Adrenal gland (tissue), 12 donors: Measurements from ENCODE around the gene STPG1. TPM values are rescaled to one million over a fixed set of nuclear protein-coding genes. Genes with fewer than 3 reads are reported as not detected.

Experiments used
- DNase-seq, 7 donors: peaks; one replicate each; pipeline ENCODE4 v3.0.0-alpha.2; 2019 to 2020
- H3K27ac ChIP-seq, 5 donors: fragments of 200-600 bp; sonication (generic) in 4 of 5; 1 replicate in 3 of 5; 2 replicates in 2 of 5; pipeline versions ENCODE4 v1.5.1 to v1.8.0; 2016 to 2020; ENCODE audit warnings: mild to moderate bottlenecking in 1 of 5
- H3K27me3 ChIP-seq: fragments of 200-600 bp; 2 replicates; pipeline ENCODE4 v1.8.0; 2021
- H3K36me3 ChIP-seq, 2 donors: fragments of 200-600 bp; replicated peaks in 1 of 2; 1 replicate in 1 of 2; 2 replicates in 1 of 2; pipeline versions ENCODE4 v1.5.1 to v1.8.0; 2018 to 2022
- H3K4me1 ChIP-seq, 2 donors: fragments of 200-600 bp; replicated peaks in 1 of 2; 1 replicate in 1 of 2; 2 replicates in 1 of 2; pipeline versions ENCODE4 v1.5.1 to v1.8.0; 2018 to 2021
- H3K4me3 ChIP-seq, 4 donors: fragments of 200-600 bp; sonication (generic) in 3 of 4; one replicate each; pipeline ENCODE4 v1.5.1; 2016 to 2018
- H3K9me3 ChIP-seq, 3 donors: fragments of 200-600 bp; sonication (generic) in 1 of 3; replicated peaks in 1 of 3; 1 replicate in 2 of 3; 2 replicates in 1 of 3; pipeline versions ENCODE4 v1.5.1 to v1.8.0; 2016 to 2021
- CTCF ChIP-seq, 6 experiments: fragments of 450-650 bp in 4 of 6; fragments of 200-600 bp in 2 of 6; sonication (generic) in 1 of 6; IDR thresholded peaks; 1 replicate in 5 of 6; 2 replicates in 1 of 6; pipeline versions ENCODE4 v1.5.1 to v1.8.0; 2016 to 2021; ENCODE audit warnings: antibody characterized with exemption in 6 of 6, mild to moderate bottlenecking in 2 of 6, moderate library complexity in 1 of 6
- POLR2A ChIP-seq, 2 donors: fragments of 450-650 bp; IDR thresholded peaks; one replicate each; pipeline ENCODE4 v1.6.1; 2017; ENCODE audit warnings: antibody characterized with exemption in 2 of 2, mild to moderate bottlenecking in 2 of 2, moderate library complexity in 1 of 2
- WGBS, 4 donors: extraction: QIAGEN DNeasy Blood & Tissue Kit in 2 of 4; methylation state at CpG; one replicate each; pipeline versions ENCODE4 v1.1.5 to v1.1.7; 2013 to 2017; 5-methylcytosine and 5-hydroxymethylcytosine counted together
- intact Hi-C, 2 donors: fragments of 100-400 bp; cut with DNase I; formaldehyde crosslinking; loops; one replicate each; pipeline versions ENCODE4 v1.14.1 to v1.15.0; 2022 to 2023
- polyA plus RNA-seq, 3 donors: library from polyadenylated mRNA; stranded (reverse); fragments of 200-250 nt in 2 of 3; fragments of 350-450 nt in 1 of 3; fragmentation: Illumina TruSeq in 1 of 3; extraction: RNeasy Lipid Tissue Mini Kit (QIAGEN cat#74804) in 1 of 3; gene quantifications; one replicate each; pipeline ENCODE4 v1.2.3, GENCODE V29; 2013 to 2014
- total RNA-seq, 9 donors: library from RNA; depleted of rRNA in 4 of 9; stranded (reverse); fragments of >200 nt in 4 of 9; fragments of 120-200 nt in 1 of 9; fragmentation: NEBNext Ultra II Directional in 1 of 9; extraction: Animal tissue kit (Norgen Biotek cat#: 25700) in 1 of 9; gene quantifications; one replicate each; pipeline versions ENCODE4 v1.1.0 to v1.2.4, GENCODE V29; 2013 to 2023
- donor health status: healthy with polysubstance abuse.
- donor health status: Bipolar disorder and iron deficiency.
- donor health status: DM: yes; HTN: yes; CAD: no.
- donor health status: DM: no; HTN: no; CAD: no.
- donor health status: DM: no; HTN: no; CAD: no.
- donor health status: DM: yes; HTN: yes; CAD: no.

Gene STPG1
- total and polyA plus RNA-seq, 12 donors, result 2.1 to 8.9 (median 5.7) TPM

- intact Hi-C loops, result loop anchor here in 1 of 2 donors (10.0 kb wide), 1 partner anchor 305 kb away; no protein-coding TSS in a partner anchor
- Histone ChIP-seq H3K27me3 (no peaks in the 10 kb centered on the region), H3K9me3 (no peaks in the 10 kb centered on the region), H3K27ac (no peak overlapping the region), H3K4me1 (no peaks in the 10 kb centered on the region), H3K36me3 (peaks cover 0 to 4% of the 10 kb centered on the region in 2 donors), H3K4me3 (no peak overlapping the region)
- no peak for TF ChIP-seq POLR2A (IDR thresholded peaks at IDR 0.05)
- TF ChIP-seq CTCF (IDR thresholded peaks at IDR 0.05), result no peak
- no peak for DNase-seq
- 89 to 94% (median 92%) methylated on average over 8 of the region's 8 CpGs for WGBS, 4 donors
Measured at GRCh38 chr1:24379733-24380315, 33.8 kb downstream of the STPG1 start.

GRCh38 chr1:24374891-24375786 is 38.4 kb downstream of the STPG1 start:
- Histone ChIP-seq H3K27me3 (no peaks in the 10 kb centered on the region), H3K36me3 (no peaks in the 10 kb centered on the region), H3K9me3 (no peaks in the 10 kb centered on the region), H3K4me1 (no peaks in the 10 kb centered on the region), H3K27ac (no peak overlapping the region), H3K4me3 (no peak overlapping the region)
- TF ChIP-seq POLR2A (IDR thresholded peaks at IDR 0.05) (no peak), CTCF (IDR thresholded peaks at IDR 0.05) (no peak)
- intact Hi-C loops, result no loop called here
- no peak for DNase-seq
- WGBS, 4 donors, result 89 to 92% (median 91%) methylated on average over 13 of the region's 13 CpGs

- DNase-seq, result no peak
- intact Hi-C loops, result no loop called here
Measured at GRCh38 chr1:24373710-24374109, 39.9 kb downstream of the STPG1 start.

More at GRCh38 chr1:24373710-24374109, 39.9 kb downstream of the STPG1 start:
- Histone ChIP-seq H3K27me3 (no peaks in the 10 kb centered on the region), H3K36me3 (no peaks in the 10 kb centered on the region), H3K4me1 (no peaks in the 10 kb centered on the region), H3K9me3 (no peaks in the 10 kb centered on the region), H3K27ac (no peak overlapping the region), H3K4me3 (no peak overlapping the region)
- TF ChIP-seq CTCF (IDR thresholded peaks at IDR 0.05) (no peak), POLR2A (IDR thresholded peaks at IDR 0.05) (no peak)
- 89 to 93% (median 92%) methylated on average over 8 of the region's 8 CpGs for WGBS, 4 donors
